Retinal pigment epithelial cell (primary cell): ENCODE results near the gene MASP1.

Source experiments
- DNase-seq: peaks from one replicate; pipeline ENCODE4 v3.0.0-alpha.2; 2010; ENCODE audit warnings: low read depth
- H3K4me3 ChIP-seq: 2 replicates; pipeline ENCODE4 v1.5.1; 2011; ENCODE audit warnings: mild to moderate bottlenecking, low read length, control low read depth, moderate library complexity
- TF ChIP-seq, protein P1 (sequence below): conservative IDR thresholded peaks from 2 replicates; pipeline ENCODE4 v1.5.1; 2011; ENCODE audit warnings: low read depth, low read length, control low read depth, inconsistent platforms

Gene MASP1

DNA sequence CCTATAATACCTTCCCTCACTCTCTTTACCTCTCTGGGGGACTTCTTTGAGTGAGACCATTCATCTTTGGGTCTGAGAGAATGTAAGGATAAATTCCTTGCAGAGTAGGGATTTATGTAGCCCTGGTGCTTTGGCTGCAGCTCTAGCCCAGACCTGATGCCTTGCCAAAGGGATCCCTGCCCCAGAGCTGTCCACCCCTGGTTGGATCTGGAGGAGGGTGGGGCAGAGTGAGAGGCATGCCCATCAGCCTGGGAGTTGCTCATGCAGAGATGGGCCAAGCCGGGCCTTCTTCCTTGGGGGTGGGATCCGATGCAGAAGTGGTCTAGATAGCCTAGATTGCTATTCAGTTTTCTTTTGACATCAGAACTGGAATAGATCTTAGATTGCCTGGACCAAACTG, 62.8 kb downstream of the MASP1 start:
- no peak overlapping the region for H3K4me3 ChIP-seq
- TF ChIP-seq, protein P1, sequence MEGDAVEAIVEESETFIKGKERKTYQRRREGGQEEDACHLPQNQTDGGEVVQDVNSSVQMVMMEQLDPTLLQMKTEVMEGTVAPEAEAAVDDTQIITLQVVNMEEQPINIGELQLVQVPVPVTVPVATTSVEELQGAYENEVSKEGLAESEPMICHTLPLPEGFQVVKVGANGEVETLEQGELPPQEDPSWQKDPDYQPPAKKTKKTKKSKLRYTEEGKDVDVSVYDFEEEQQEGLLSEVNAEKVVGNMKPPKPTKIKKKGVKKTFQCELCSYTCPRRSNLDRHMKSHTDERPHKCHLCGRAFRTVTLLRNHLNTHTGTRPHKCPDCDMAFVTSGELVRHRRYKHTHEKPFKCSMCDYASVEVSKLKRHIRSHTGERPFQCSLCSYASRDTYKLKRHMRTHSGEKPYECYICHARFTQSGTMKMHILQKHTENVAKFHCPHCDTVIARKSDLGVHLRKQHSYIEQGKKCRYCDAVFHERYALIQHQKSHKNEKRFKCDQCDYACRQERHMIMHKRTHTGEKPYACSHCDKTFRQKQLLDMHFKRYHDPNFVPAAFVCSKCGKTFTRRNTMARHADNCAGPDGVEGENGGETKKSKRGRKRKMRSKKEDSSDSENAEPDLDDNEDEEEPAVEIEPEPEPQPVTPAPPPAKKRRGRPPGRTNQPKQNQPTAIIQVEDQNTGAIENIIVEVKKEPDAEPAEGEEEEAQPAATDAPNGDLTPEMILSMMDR, result no peak
- DNase-seq, result no peak

DNA sequence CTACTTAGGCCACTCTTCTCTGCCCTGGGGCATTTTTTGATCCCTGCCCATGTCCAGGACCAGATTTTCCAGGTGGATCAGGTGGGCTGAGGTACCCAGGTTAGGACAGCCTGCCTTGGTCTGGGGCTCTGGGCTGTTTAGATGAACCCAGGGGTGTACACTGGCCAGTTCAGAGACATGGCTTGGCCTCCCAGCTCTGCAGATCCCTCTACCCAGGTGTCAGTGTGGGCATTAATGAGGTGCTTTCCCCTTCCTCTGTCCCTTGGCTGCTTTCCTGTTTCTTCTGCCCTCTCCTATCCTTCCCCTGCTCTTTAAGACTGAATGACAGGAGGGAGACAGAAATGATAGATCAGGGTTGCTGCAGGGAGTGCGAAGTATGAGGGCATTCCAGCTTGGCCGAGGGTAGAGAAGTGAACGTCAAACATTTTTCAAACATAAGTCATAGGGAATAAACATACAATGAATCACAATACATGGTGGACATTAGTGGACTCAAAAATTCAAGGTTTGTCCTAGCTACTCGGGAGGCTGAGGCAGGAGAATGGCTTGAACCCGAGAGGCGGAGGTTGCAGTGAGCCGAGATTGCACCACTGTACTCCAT, 63.8 kb downstream of the MASP1 start:
- H3K4me3 ChIP-seq, result no peak overlapping the region
- peak; percentile 28 for DNase-seq
- TF ChIP-seq, protein P1, result no peak

DNA sequence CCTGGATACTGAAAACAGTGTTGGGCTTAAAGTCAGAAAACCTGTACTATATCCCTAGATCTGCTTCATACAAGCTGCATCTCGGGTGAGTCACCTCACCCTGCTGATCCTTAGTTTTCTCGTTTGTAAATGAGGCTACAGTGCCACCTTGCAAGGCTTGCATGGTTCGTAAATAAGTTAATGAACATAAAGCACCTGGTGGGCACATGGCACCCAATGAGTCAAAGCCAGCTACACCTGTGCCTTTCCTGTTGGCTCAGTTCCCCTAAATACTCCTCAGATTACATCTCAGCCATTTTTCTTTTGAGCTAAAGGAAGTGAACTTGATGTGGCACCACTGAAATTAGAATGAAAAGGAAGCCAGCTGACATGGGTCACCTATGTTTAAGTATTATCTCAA, 67.7 kb downstream of the MASP1 start:
- DNase-seq, result peak; percentile 35
- TF ChIP-seq, protein P1, result no peak

DNA sequence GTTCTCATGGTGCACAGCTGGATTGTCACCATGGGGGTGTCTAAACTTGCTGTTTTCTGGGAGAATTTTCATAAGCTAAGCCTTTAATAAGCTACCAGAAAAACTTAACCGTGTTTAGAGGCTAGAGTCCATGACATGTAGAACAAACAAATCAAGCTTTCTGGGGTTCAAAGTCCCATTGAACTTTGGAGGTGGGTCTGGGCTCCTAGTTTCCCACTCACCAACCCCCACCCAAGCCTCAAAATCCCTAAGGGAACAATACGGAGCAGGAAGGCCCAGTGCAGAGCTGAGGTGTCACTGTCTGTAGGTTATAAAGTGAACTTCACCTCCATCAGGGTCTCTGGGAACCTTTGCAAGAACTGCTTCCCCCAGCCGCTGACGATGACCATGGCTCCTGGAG, 68.7 kb downstream of the MASP1 start:
- TF ChIP-seq, protein P1, result no peak

More for the DNA sequence above, 67.7 kb downstream of the MASP1 start:
- H3K4me3 ChIP-seq, result no peak overlapping the region

DNA sequence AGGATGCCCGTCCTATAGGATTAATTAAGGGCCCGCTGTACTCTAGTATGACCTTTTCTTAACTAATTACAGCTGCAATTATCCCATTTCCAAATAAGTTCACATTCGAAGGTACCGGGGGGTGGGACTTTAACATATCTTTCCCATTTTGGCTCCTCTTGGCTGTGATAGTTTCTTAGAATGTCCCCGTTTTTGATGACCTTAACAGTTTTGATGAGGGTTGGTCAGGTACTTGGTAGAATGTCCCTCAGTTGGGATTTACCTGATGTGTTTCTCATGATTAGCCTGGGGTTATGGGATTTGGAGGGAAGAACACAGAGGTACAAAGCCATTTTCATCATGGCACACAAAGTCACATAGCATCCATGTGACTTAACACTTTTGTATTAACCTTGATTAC, 76.1 kb downstream of the MASP1 start:
- no peak for DNase-seq
- TF ChIP-seq, protein P1, result no peak
- no peak overlapping the region for H3K4me3 ChIP-seq

More for the DNA sequence above, 68.7 kb downstream of the MASP1 start:
- DNase-seq, result no peak
- H3K4me3 ChIP-seq, result no peak overlapping the region

DNA sequence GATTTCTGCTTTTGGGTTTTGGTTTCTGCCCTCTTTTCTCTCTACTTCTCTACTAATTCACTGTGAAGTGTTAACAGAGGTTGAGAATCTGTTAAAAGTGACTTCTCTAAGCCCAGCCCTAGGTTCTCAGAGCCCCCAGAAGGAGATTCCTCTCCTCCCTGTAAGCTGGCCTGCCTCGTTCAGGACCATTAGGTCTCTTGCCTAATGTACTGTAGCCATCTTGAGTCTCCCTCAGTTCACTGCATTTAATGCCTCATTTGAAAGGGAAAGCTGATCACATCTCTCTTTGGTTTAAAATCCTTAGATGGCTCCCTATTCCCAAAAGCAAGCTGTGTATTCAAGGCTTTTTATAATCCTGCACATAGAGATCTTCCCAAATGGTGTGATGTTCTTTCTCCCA, 77.9 kb downstream of the MASP1 start:
- TF ChIP-seq, protein P1, result no peak
- H3K4me3 ChIP-seq, result no peak overlapping the region
- DNase-seq, result no peak

DNA sequence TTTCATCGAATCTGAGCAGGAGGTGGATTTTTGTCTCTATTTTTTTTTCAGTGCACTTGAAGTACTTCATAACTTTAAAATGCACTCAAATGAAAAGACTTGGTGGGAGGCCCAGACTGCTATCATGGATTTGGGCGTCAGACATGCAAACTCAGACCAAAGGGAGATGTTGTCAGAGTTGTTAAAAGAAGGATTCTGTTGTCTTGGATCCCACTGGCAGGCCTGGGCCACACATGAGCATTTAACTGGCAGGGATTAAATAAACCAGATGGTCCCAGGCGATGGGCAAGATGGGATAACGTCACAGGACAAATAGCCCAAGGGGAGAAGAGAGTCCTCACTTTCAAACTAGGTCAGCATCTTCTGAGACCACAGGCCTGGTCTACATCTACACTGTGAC, 78.8 kb downstream of the MASP1 start:
- TF ChIP-seq, protein P1, result no peak
- DNase-seq, result no peak
- H3K4me3 ChIP-seq, result no peak overlapping the region
